NOMO-1 treated with dmso at 0.1 percent for 144 hours (cell line): Measurements from ENCODE around the gene PIEZO1.
"Not testable (repeated sequence)": the region's sequence is repeated elsewhere in the genome, so short reads cannot be mapped to it uniquely, and the experiment has no call there.

Source experiments
- DNase-seq: peaks from one replicate; lab custom pipeline; 2025; ENCODE audit not compliant: unreplicated experiment; lab: John Stamatoyannopoulos, UW

The PIEZO1 gene, protein sequence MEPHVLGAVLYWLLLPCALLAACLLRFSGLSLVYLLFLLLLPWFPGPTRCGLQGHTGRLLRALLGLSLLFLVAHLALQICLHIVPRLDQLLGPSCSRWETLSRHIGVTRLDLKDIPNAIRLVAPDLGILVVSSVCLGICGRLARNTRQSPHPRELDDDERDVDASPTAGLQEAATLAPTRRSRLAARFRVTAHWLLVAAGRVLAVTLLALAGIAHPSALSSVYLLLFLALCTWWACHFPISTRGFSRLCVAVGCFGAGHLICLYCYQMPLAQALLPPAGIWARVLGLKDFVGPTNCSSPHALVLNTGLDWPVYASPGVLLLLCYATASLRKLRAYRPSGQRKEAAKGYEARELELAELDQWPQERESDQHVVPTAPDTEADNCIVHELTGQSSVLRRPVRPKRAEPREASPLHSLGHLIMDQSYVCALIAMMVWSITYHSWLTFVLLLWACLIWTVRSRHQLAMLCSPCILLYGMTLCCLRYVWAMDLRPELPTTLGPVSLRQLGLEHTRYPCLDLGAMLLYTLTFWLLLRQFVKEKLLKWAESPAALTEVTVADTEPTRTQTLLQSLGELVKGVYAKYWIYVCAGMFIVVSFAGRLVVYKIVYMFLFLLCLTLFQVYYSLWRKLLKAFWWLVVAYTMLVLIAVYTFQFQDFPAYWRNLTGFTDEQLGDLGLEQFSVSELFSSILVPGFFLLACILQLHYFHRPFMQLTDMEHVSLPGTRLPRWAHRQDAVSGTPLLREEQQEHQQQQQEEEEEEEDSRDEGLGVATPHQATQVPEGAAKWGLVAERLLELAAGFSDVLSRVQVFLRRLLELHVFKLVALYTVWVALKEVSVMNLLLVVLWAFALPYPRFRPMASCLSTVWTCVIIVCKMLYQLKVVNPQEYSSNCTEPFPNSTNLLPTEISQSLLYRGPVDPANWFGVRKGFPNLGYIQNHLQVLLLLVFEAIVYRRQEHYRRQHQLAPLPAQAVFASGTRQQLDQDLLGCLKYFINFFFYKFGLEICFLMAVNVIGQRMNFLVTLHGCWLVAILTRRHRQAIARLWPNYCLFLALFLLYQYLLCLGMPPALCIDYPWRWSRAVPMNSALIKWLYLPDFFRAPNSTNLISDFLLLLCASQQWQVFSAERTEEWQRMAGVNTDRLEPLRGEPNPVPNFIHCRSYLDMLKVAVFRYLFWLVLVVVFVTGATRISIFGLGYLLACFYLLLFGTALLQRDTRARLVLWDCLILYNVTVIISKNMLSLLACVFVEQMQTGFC (N-terminal part only)

DNA sequence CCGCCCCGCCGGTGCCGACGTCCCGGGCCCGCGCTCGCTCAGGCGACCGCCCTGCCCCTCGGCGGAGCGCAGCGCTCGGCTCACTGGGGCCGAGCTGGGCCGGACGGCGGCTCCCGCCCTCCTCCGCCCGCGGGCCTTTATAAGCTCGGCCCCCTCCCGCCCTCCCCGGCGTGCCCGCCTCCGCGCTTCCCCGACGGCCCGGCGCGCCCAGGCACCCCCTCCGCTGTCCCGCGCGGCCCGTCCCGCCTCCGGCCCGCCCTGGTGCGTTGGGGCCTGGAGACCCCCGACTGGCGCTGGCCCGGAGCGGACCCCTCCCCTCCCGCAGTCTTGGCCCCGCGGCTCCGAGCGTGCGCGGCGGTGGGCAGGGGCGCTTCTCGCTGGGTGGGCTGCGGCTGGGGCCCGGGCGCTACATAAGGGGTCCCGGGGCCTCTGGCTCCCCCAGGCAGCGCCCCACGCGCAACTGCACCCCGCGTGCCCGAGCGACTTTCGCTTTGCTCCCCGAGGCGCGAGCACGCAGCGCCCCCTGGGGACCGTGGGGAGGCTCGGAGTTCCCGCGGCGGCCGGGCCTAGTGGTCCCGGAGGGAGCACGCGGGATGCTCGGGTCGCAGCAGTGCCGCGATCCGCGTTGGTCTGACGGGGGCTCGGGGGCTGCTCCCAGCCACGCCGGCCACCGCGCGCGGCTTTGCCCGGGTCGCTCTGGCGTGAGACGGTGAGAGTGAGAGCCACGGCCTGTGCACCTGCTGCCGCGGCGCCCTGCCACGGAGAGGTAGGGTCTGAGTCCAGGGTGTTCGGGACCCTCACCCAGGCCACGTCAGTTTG, at the start of gene PIEZO1:
TSS of gene PIEZO1 (minus strand) at position 115 of the 819 bp plus-strand sequence. CDS start 256 bp downstream, outside the sequence.
- DNase-seq, result no peak

- no peak for DNase-seq
These were observed 49.6 kb upstream of the PIEZO1 start for GRCh38 chr16:88834670-88835069.

- DNase-seq, result no peak
These were observed 48.1 kb upstream of the PIEZO1 start for GRCh38 chr16:88833086-88833485.

DNA sequence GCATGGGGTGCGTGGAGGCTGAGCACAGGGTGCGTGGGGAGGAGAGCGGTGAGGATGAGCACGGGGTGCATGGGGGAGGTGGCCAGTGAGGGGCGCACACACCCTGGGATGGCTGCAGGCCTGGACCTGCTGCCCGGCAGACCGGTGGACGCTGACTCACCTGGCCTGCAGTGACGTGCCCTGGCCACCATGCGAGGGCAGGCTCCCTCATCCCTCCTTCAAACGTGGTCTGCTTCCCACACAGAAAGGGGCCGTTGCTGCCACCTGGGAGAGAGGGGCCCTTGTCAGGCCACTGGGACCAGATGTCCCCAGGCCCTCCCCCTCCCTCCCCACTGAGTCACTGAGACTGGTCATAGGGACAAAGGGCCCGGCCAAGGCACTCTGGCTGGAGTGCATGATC, 46.8 kb upstream of the PIEZO1 start:
- DNase-seq, result no peak

DNA sequence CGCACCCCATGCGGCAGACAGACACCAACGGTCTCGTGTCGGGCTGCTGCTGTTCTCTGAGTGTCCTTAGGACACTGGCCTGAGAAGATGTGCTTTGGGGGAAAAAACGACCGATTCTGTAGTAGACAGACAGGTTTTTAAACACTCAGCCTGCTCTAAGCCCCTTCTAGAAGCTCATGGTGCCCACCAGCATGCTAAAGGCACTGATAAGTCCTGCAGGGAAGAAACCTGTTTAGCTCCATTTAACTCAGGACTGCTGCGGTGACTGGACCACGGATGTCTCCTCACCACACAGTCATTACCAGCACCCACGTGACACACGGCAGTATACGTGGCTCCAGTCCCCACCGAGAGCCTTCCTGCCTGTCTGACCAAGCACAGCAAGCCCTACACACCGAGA, 45.8 kb upstream of the PIEZO1 start:
- DNase-seq, result no peak

DNA sequence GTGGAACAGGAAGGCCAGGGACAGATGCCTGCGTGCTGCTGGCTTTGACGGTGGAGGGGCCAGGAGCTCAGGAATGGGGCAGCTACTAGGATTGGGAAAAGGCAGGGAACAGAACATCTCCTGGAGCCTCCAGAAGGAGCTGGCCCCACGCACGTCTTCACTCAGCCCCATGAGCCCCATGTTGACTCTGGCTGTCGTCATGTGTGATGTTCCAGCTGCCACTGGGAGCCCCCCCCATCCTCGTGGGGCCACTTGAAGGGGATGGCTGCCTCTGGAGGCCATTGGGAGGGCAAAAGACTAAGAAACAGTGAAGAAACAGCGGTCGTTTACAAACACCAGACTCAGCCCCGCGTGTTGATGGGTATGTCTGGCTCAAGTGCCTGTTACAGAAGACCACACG, 45.2 kb upstream of the PIEZO1 start:
- DNase-seq, result no peak

- DNase-seq, result no peak
These were observed 43.7 kb upstream of the PIEZO1 start for GRCh38 chr16:88828711-88829110.

DNA sequence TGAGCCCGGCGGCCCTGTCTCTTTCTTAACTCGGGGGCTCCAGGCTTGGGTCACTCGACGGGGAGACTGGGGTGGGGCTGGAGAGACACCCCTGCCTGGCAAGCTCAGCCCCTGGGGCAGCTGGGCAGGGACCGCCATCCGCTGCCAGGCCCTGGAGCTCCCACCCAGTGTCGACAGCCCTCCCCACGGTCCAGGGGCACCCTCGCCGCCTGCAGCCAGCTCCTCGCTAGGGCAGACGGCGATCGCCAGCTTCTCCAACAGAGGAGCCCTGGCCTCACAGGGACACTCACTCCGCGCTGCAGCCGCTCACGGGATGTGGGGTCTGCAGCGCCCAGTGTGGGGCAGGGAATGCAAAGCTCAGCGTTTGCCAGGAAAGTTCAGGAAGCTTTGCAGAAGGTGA, 42.7 kb upstream of the PIEZO1 start:
- DNase-seq, result no peak

GRCh38 chr16:88826070-88826840, 41.2 kb upstream of the PIEZO1 start:
- DNase-seq, result no peak

DNA sequence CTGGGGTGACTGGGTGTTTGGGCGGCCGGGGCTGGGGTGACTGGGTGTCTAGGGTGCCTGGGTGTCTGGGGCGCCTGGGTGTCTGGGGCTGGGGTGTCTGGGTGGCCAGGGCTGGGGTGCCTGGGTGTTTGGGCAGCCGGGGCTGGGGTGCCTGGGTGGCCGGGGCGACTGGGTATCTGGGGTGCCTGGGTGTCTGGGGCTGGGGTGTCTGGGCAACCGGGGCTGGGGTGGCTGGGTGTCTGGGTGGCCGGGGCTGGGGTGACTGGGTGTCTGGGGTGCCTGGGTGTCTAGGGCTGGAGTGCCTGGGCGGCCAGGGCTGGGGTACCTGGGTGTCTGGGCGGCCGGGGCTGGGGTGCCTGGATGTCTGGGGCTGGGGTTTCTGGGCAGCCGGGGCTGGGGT, 40.1 kb upstream of the PIEZO1 start:
- no peak for DNase-seq

DNA sequence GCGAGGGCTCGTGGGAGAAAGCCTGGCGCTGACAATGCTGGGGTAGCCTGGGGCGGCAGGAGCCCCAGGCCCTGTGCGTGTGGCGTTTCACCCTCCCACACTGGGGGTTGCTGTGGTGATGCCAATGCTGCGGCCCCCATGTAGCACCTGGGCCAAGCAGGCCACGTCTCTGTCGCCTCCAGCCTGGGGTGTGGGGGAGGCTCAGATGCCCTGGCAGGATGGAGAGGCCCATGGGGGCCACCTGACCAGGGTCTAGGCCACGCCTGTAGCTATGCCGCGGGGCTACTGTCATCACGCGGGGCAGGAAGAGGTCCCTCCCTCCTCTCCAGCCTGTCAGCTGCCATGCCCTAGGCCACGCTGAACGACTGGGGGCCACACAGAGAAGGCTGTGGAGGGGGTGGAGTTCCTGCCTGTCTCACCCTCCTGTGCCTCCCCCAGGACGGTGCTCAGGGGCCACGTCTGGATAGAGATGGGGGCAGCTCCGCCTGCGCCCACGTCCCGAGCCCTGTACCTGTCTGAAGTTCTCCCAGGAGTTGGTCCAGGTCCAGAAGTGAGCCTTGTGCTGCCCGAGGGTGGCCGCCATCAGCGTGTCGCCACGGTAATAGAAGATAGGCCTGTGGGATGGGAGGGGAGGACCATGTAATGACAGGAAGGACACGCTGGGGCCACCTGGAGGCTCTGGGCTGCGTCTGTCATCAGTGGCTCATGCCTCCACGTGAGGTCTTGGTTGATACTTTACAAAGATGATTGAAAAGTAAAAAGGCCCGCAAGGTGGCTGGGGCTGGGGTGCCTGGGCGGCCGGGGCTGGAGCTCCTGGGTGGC, 39.4 kb upstream of the PIEZO1 start:
- no peak for DNase-seq

DNA sequence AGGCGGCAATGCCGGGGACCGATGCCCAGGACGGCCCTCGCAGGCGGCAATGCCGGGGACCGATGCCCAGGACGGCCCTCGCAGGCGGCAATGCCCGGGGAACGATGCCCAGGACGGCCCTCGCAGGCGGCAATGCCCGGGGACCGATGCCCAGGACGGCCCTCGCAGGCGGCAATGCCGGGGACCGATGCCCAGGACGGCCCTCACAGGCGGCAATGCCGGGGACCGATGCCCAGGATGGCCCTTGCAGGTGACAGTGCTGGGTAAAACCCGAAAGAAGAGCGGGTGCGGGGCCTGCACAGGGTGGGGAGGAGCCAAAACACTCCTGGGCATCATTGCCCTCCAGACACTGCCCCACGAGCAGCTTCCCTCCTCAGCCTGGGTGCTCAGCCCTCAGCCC, 38.6 kb upstream of the PIEZO1 start:
- not testable (repeated sequence) for DNase-seq

DNA sequence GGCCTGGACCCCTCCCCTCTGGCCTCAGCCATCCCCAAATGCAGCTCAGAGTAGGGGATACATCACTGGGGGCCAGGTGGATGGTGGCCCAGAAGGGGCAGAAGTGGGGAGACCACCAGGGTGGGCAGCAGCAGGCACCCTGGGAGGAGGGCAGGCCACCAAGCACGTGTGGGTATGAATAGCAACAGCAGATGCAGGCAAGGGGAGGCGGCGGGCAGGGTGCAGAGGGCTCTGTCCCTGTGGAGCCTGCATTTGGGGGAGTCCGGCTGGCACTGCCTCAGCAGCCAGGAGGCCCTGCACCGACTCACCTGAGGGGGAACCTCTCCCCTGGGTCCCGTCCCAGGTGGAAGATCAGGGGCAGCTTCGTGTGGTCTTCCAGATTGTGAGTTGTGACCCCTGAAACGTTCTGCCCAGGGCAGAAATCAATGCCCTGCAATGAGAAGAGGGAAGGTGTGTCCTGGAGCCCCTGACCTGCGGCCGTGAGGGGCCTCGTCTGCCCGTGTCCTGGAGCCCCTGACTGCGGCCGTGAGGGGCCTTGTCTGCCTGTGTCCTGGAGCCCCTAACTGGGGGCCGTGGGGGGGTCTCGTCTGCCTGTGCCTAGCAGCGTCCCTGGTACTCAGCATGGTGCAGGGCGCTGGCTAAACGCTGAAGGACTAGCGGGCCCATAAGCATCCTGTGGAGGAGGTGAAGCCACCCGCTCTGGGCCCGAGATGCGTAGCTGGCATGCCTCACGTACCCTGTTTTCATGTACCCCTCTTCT, 37.4 kb upstream of the PIEZO1 start:
- DNase-seq, result no peak

- DNase-seq, result no peak
These were observed 36.3 kb upstream of the PIEZO1 start for GRCh38 chr16:88821168-88821850.

DNA sequence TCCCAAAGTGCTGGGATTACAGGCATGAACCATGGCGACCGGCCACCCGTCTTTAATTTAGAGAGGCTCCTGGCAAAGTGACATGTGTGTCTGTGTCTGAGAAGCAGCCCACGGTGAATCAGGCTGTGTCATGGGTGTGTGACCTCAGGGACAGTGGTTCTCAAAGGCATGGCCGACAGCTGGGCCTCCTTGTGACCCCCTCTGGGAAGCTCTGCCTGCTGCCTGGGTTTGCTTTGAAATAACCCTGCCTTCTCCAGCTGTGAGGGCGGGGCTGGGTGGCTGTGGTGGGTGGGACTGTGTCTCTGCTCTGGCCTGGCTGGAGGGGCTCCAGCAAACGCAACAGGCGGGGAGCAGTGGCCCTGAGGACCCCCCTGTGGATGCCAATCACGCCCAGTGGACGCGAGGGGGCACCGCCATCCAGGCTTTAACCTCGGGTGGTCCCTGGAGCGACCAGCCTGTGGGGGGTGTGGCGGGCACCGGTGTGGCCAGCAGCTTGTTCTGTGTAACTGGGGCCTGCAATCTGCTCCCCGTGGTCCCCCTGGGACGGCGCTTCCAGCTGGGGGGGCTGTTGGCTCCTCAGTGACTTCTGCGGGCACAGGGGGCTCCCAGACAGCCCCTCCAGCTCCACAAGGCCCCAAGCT, 35.5 kb upstream of the PIEZO1 start:
- no peak for DNase-seq

GRCh38 chr16:88819126-88819525, 34.1 kb upstream of the PIEZO1 start:
- no peak for DNase-seq

- DNase-seq, result no peak
These were observed 33.5 kb upstream of the PIEZO1 start for GRCh38 chr16:88818575-88818874.
